Spleen (tissue), 11 donors: ENCODE data around the gene TET2. TPM values are rescaled to one million over a fixed set of nuclear protein-coding genes. Genes with fewer than 3 reads are reported as not detected.

ENCODE experiments used
- DNase-seq: peaks from one replicate; pipeline ENCODE4 v3.0.0-alpha.2; 2020
- H3K27ac ChIP-seq, 8 donors: fragments of 200-600 bp; sonication (generic) in 7 of 8; 1 replicate in 4 of 8; 2 replicates in 4 of 8; pipeline versions ENCODE4 v1.5.0 to v1.8.0; 2016 to 2021; ENCODE audit warnings: inconsistent platforms in 4 of 8, mild to moderate bottlenecking in 4 of 8, moderate library complexity in 1 of 8
- H3K27me3 ChIP-seq, 7 donors: fragments of 200-600 bp; sonication (generic) in 6 of 7; replicated peaks in 1 of 7; 1 replicate in 4 of 7; 2 replicates in 3 of 7; pipeline versions ENCODE4 v1.5.0 to v1.8.0; 2016 to 2021; ENCODE audit warnings: inconsistent platforms in 3 of 7, mild to moderate bottlenecking in 1 of 7
- H3K36me3 ChIP-seq, 6 donors: fragments of 200-600 bp; sonication (generic) in 5 of 6; 1 replicate in 4 of 6; 2 replicates in 2 of 6; pipeline versions ENCODE4 v1.5.0 to v1.8.0; 2016 to 2021; ENCODE audit warnings: inconsistent platforms in 2 of 6
- H3K4me1 ChIP-seq, 6 donors: fragments of 200-600 bp; sonication (generic) in 5 of 6; 1 replicate in 3 of 6; 2 replicates in 3 of 6; pipeline versions ENCODE4 v1.5.0 to v1.8.0; 2016 to 2021; ENCODE audit warnings: inconsistent platforms in 3 of 6
- H3K4me3 ChIP-seq, 8 donors: fragments of 200-600 bp; sonication (generic) in 7 of 8; 1 replicate in 4 of 8; 2 replicates in 4 of 8; pipeline versions ENCODE4 v1.5.0 to v1.8.0; 2016 to 2021; ENCODE audit warnings: inconsistent platforms in 4 of 8, mild to moderate bottlenecking in 4 of 8, moderate library complexity in 2 of 8
- H3K9me3 ChIP-seq, 8 donors: fragments of 200-600 bp; sonication (generic) in 7 of 8; 1 replicate in 4 of 8; 2 replicates in 4 of 8; pipeline versions ENCODE4 v1.5.0 to v1.8.0; 2016 to 2021; ENCODE audit warnings: inconsistent platforms in 4 of 8
- CTCF ChIP-seq, 11 experiments: fragments of 200-600 bp in 7 of 11; fragments of 450-650 bp in 4 of 11; sonication (generic) in 4 of 11; IDR thresholded peaks in 8 of 11; conservative IDR thresholded peaks in 3 of 11; 1 replicate in 7 of 11; 2 replicates in 4 of 11; pipeline versions ENCODE4 v1.4.0 to v1.8.0; 2016 to 2021; ENCODE audit warnings: antibody characterized with exemption in 11 of 11, inconsistent platforms in 4 of 11, mild to moderate bottlenecking in 1 of 11
- POLR2A ChIP-seq, 3 donors: fragments of 450-650 bp; IDR thresholded peaks; one replicate each; pipeline ENCODE4 v1.5.1; 2017; ENCODE audit warnings: antibody characterized with exemption in 3 of 3, mild to moderate bottlenecking in 1 of 3
- POLR2AphosphoS5 ChIP-seq, 3 donors: sonication (generic); formaldehyde crosslinking; IDR thresholded peaks; one replicate each; pipeline ENCODE4 v1.5.1; 2017; ENCODE audit warnings: antibody characterized with exemption in 3 of 3
- WGBS, 5 donors: extraction: QIAGEN DNeasy Blood & Tissue Kit in 3 of 5; methylation state at CpG; one replicate each; pipeline versions ENCODE4 v1.1.5 to v1.1.7; 2013 to 2018; 5-methylcytosine and 5-hydroxymethylcytosine counted together
- intact Hi-C: fragments of 100-400 bp; cut with DNase I; formaldehyde crosslinking; loops from one replicate; pipeline ENCODE4 v1.15.0; 2023; ENCODE audit warnings: low total_unique reads
- polyA plus RNA-seq, 3 donors: library from polyadenylated mRNA; stranded (reverse); fragments of 200-250 nt; gene quantifications; one replicate each; pipeline ENCODE4 v1.2.1, GENCODE V29; 2013
- total RNA-seq, 7 donors: library from RNA; depleted of rRNA in 3 of 7; stranded (reverse); fragments of >200 nt in 3 of 7; fragmentation: NEBNext Ultra II Directional in 4 of 7; extraction: Animal tissue kit (Norgen Biotek cat#: 25700) in 4 of 7; gene quantifications; one replicate each; pipeline versions ENCODE4 v1.1.0 to v1.2.1, GENCODE V29; 2016 to 2021
- donor health status: healthy with polysubstance abuse.
- donor health status: DM: no; HTN: no; CAD: no; lungs with moderate emphysema.
- donor health status: DM: no; HTN: no; CAD: no.
- donor health status: Bipolar disorder and iron deficiency.
- donor health status: healthy.
- donor health status: DM: no; HTN: no; CAD: no.
- donor health status: DM: yes; HTN: yes; CAD: no.

The TET2 gene
- total and polyA plus RNA-seq, 10 donors, result 2.5 to 70.4 (median 45.0) TPM

DNA sequence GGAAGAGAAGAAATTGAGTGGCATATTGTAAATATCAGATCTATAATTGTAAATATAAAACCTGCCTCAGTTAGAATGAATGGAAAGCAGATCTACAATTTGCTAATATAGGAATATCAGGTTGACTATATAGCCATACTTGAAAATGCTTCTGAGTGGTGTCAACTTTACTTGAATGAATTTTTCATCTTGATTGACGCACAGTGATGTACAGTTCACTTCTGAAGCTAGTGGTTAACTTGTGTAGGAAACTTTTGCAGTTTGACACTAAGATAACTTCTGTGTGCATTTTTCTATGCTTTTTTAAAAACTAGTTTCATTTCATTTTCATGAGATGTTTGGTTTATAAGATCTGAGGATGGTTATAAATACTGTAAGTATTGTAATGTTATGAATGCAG is 132.6 kb downstream of the TET2 start:
- no peak for DNase-seq
- no peaks in the 10 kb centered on the region for H3K27me3 ChIP-seq
- H3K27ac ChIP-seq, result no peak overlapping the region
- H3K9me3 ChIP-seq, result no peaks in the 10 kb centered on the region
- no peak overlapping the region for H3K4me3 ChIP-seq
- H3K4me1 ChIP-seq, result peaks cover 0 to 7% (median 0%) of the 10 kb centered on the region in 6 donors
- H3K36me3 ChIP-seq, result peaks cover 0 to 34% (median 23%) of the 10 kb centered on the region in 6 donors
- intact Hi-C loops, result no loop called here
- 85 to 98% (median 89%) methylated on average over 1 of the region's 1 CpG for WGBS, 5 donors
- TF ChIP-seq POLR2A (IDR thresholded peaks at IDR 0.05) (no peak), CTCF (IDR thresholded peaks at IDR 0.05 in 8 of 11, conservative IDR thresholded peaks at IDR 0.05 in 3 of 11) (no peak), POLR2AphosphoS5 (IDR thresholded peaks at IDR 0.05) (no peak)

- Histone ChIP-seq H3K36me3 (peaks cover 0 to 22% (median 14%) of the 10 kb centered on the region in 6 donors), H3K27me3 (no peaks in the 10 kb centered on the region), H3K4me1 (peaks cover 0 to 5% (median 0%) of the 10 kb centered on the region in 6 donors), H3K4me3 (no peak overlapping the region), H3K9me3 (no peaks in the 10 kb centered on the region), H3K27ac (no peak overlapping the region)
- intact Hi-C loops, result no loop called here
- DNase-seq, result no peak
- 31 to 58% (median 50%) methylated on average over 1 of the region's 1 CpG for WGBS, 5 donors
- TF ChIP-seq POLR2A (IDR thresholded peaks at IDR 0.05), result no peak
- TF ChIP-seq POLR2AphosphoS5 (IDR thresholded peaks at IDR 0.05), result no peak
- TF ChIP-seq CTCF (IDR thresholded peaks at IDR 0.05 in 8 of 11, conservative IDR thresholded peaks at IDR 0.05 in 3 of 11), result no peak
Observed at GRCh38 chr4:105280338-105281123, 133.9 kb downstream of the TET2 start.

DNA sequence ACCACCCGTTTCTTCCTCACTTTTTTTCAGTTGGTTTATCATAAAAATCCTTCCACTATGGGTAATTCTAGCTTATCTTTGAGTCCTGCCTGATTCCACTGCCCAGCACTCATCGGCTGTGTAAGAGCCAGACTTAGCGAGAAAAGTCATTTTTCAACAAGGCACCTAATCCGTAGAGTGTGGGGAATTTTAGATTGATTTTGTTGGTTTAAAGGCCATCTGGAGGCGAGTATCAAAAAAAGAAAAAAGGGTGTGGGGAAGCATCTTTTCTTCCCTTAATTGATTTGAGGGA is 134.4 kb downstream of the TET2 start:
- intact Hi-C loops, result no loop called here
- H3K4me3 ChIP-seq, result no peak overlapping the region
- no peak overlapping the region for H3K27ac ChIP-seq
- H3K9me3 ChIP-seq, result no peaks in the 10 kb centered on the region
- H3K36me3 ChIP-seq, result peaks cover 0 to 17% (median 8%) of the 10 kb centered on the region in 6 donors
- H3K4me1 ChIP-seq, result peaks cover 0 to 5% (median 0%) of the 10 kb centered on the region in 6 donors
- 79 to 89% (median 86%) methylated on average over 5 of the region's 5 CpGs for WGBS, 5 donors
- no peaks in the 10 kb centered on the region for H3K27me3 ChIP-seq
- DNase-seq, result no peak
- TF ChIP-seq POLR2AphosphoS5 (IDR thresholded peaks at IDR 0.05), result no peak
- no peak for TF ChIP-seq POLR2A (IDR thresholded peaks at IDR 0.05)

- Histone ChIP-seq H3K4me3 (no peak overlapping the region), H3K36me3 (peaks cover 0 to 3% (median 0%) of the 10 kb centered on the region in 6 donors), H3K9me3 (peaks cover 0 to 14% (median 11%) of the 10 kb centered on the region in 8 donors), H3K4me1 (peaks cover 0 to 3% (median 0%) of the 10 kb centered on the region in 6 donors), H3K27ac (no peak overlapping the region), H3K27me3 (no peaks in the 10 kb centered on the region)
- intact Hi-C loops, result no loop called here
- TF ChIP-seq CTCF (IDR thresholded peaks at IDR 0.05 in 8 of 11, conservative IDR thresholded peaks at IDR 0.05 in 3 of 11), result no peak
- TF ChIP-seq POLR2A (IDR thresholded peaks at IDR 0.05), result no peak
- no peak for TF ChIP-seq POLR2AphosphoS5 (IDR thresholded peaks at IDR 0.05)
- DNase-seq, result no peak
- WGBS, 5 donors, result 86 to 95% (median 91%) methylated on average over 3 of the region's 3 CpGs
Observed at GRCh38 chr4:105282489-105282888, 135.8 kb downstream of the TET2 start.
